Stimulated activated CD4-positive, alpha-beta T cell treated with anti-CD3 and anti-CD28 coated beads, Interleukin-12 subunit alpha, Interleukin-12 subunit beta, amount 100 ng/mL, for 4 hours (primary cell): ENCODE results near the gene MSL1.

Experiments used
- DNase-seq: peaks from one replicate; pipeline ENCODE4 v3.0.0-alpha.2; 2020

Gene MSL1

GRCh38 chr17:40106760-40107521 is 14.8 kb upstream of the MSL1 start:
- DNase-seq, result no peak

GRCh38 chr17:40107522-40108174 is 14.1 kb upstream of the MSL1 start:
- no peak for DNase-seq

- no peak for DNase-seq
These were observed 12.6 kb upstream of the MSL1 start for GRCh38 chr17:40108970-40109824.

GRCh38 chr17:40110026-40110845 is 11.5 kb upstream of the MSL1 start:
- no peak for DNase-seq

GRCh38 chr17:40111221-40112128 is 10.3 kb upstream of the MSL1 start:
- peak; percentile 52 for DNase-seq

- no peak for DNase-seq
These were observed 9.5 kb upstream of the MSL1 start for GRCh38 chr17:40112191-40112711.

GRCh38 chr17:40112718-40113109 is 9.1 kb upstream of the MSL1 start:
- no peak for DNase-seq

- peak; percentile 89 for DNase-seq
These were observed 8.5 kb upstream of the MSL1 start for GRCh38 chr17:40113110-40113906.

GRCh38 chr17:40113907-40114245 is 7.9 kb upstream of the MSL1 start:
- DNase-seq, result no peak

GRCh38 chr17:40115101-40115436 is 6.7 kb upstream of the MSL1 start:
- no peak for DNase-seq

GRCh38 chr17:40122136-40122998 is 596 bp downstream of the MSL1 start:
- no peak for DNase-seq

GRCh38 chr17:40122999-40123810 is 1.4 kb downstream of the MSL1 start:
- peak; percentile 55 for DNase-seq

GRCh38 chr17:40123811-40124114 is 2.0 kb downstream of the MSL1 start:
- DNase-seq, result no peak

- no peak for DNase-seq
These were observed 2.7 kb downstream of the MSL1 start for GRCh38 chr17:40124279-40125141.

GRCh38 chr17:40129498-40129897 is 7.7 kb downstream of the MSL1 start:
- no peak for DNase-seq

- DNase-seq, result no peak
These were observed 8.7 kb downstream of the MSL1 start for GRCh38 chr17:40130352-40131042.

- DNase-seq, result no peak
These were observed 12.4 kb downstream of the MSL1 start for GRCh38 chr17:40134184-40134583.
